ENCODE data around the gene MPPE1. TPM values are rescaled to one million over a fixed set of nuclear protein-coding genes. Genes with fewer than 3 reads are reported as not detected.

Gene MPPE1
- total and polyA plus RNA-seq, 9 donors, result 19.9 to 38.0 (median 25.5) TPM

- Histone ChIP-seq H3K9me3 (no peaks in the 10 kb centered on the region), H3K36me3 (no peaks in the 10 kb centered on the region), H3K27ac (no peak overlapping the region), H3K4me3 (no peak overlapping the region), H3K4me1 (ENCODE audit: insufficient read depth) (no peaks in the 10 kb centered on the region), H3K27me3 (no peaks in the 10 kb centered on the region)
- intact Hi-C loops (cut with DNase I), result no loop called here
- WGBS, 3 donors, result 60 to 75% (median 74%) methylated on average over 13 of the region's 13 CpGs
- DNase-seq, result no peak
- no peak for TF ChIP-seq POLR2A (IDR thresholded peaks at IDR 0.05)
- no peak for TF ChIP-seq EP300 (IDR thresholded peaks at IDR 0.05)
- TF ChIP-seq, protein P1, sequence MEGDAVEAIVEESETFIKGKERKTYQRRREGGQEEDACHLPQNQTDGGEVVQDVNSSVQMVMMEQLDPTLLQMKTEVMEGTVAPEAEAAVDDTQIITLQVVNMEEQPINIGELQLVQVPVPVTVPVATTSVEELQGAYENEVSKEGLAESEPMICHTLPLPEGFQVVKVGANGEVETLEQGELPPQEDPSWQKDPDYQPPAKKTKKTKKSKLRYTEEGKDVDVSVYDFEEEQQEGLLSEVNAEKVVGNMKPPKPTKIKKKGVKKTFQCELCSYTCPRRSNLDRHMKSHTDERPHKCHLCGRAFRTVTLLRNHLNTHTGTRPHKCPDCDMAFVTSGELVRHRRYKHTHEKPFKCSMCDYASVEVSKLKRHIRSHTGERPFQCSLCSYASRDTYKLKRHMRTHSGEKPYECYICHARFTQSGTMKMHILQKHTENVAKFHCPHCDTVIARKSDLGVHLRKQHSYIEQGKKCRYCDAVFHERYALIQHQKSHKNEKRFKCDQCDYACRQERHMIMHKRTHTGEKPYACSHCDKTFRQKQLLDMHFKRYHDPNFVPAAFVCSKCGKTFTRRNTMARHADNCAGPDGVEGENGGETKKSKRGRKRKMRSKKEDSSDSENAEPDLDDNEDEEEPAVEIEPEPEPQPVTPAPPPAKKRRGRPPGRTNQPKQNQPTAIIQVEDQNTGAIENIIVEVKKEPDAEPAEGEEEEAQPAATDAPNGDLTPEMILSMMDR (IDR thresholded peaks at IDR 0.05), result no peak
Measured at GRCh38 chr18:11872479-11873136, 35.5 kb downstream of the MPPE1 start.

DNA sequence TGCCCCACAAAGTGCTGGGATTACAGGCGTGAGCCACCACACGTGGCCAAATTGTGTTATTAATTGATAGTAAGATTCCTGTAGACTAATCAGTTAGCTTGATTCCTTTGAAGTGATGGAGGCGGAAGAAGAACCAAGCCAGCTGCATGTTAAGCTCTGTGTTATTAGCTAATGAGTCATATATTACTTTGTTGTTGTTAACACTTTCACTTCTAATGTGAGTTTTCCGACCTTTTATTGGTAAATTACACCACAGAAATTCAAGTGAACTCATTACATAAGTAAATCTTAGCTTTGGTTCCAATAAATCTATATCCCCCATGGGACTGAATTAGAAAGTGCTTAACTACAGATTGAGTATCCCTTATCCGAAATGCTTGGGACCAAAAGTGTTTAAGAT lies 36.6 kb downstream of the MPPE1 start:
- no peak for DNase-seq
- Histone ChIP-seq H3K27me3 (no peaks in the 10 kb centered on the region), H3K27ac (no peak overlapping the region), H3K4me1 (ENCODE audit: insufficient read depth) (no peaks in the 10 kb centered on the region), H3K36me3 (no peaks in the 10 kb centered on the region), H3K9me3 (no peaks in the 10 kb centered on the region), H3K4me3 (no peak overlapping the region)
- WGBS, 3 donors, result 42 to 60% (median 46%) methylated on average over 5 of the region's 5 CpGs
- TF ChIP-seq, protein P1 (IDR thresholded peaks at IDR 0.05), result no peak
- no peak for TF ChIP-seq EP300 (IDR thresholded peaks at IDR 0.05)
- intact Hi-C loops (cut with DNase I), result no loop called here

DNA sequence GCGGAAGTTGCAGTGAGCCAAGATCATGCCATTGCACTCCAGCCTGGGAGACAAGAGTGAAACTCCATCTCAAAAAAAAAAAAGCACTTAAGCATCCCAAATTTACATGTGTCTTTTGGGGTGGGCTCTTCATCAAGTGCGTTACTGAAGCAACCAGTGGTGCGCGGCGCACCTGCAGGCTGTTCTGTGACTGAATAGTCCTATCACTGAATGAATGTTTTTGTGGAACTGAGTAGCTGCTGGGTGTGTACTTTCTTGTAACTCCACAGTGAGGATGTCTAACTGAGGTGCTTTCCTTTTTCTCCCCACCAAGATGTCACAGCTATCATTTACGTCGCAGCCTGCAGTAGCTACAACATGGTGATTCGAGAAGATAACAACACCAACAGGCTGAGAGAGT lies 39.9 kb downstream of the MPPE1 start:
- TF ChIP-seq EP300 (IDR thresholded peaks at IDR 0.05), result no peak
- TF ChIP-seq, protein P1 (IDR thresholded peaks at IDR 0.05), result no peak
- no peaks in the 10 kb centered on the region for H3K36me3 ChIP-seq
- intact Hi-C loops (cut with DNase I), result no loop called here
- 94 to 96% (median 94%) methylated on average over 8 of the region's 8 CpGs for WGBS, 3 donors
- H3K4me3 ChIP-seq, result no peak overlapping the region
- H3K9me3 ChIP-seq, result no peaks in the 10 kb centered on the region
- no peaks in the 10 kb centered on the region for H3K27me3 ChIP-seq
- H3K27ac ChIP-seq, result no peak overlapping the region
- H3K4me1 ChIP-seq (ENCODE audit: insufficient read depth), result no peaks in the 10 kb centered on the region
- DNase-seq, result no peak

DNA sequence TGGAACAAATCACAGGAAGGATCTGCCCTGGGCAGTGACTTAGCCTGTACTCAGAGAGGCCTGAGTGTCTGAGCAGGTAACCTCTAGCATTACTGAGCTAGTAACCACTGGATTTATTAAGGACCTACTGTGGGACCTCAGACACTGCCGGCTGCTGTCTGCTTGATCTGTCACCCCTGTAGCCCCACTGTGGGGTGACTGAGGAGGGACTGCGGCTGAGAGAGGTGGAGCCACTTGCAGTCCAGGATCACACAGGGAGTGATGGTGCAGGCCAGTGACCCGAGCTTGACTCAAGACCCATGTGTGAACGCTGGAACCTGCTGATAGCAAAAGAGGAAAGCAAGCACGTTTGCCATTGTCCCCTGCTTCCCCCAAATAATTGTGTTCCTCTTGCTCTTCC lies 41.4 kb downstream of the MPPE1 start:
- H3K27ac ChIP-seq, result no peak overlapping the region
- TF ChIP-seq EP300 (IDR thresholded peaks at IDR 0.05), result no peak
- TF ChIP-seq, protein P1 (IDR thresholded peaks at IDR 0.05), result no peak
- TF ChIP-seq POLR2A (IDR thresholded peaks at IDR 0.05), result no peak
- 67 to 72% (median 71%) methylated on average over 5 of the region's 5 CpGs for WGBS, 3 donors
- DNase-seq, result no peak
- no peaks in the 10 kb centered on the region for H3K36me3 ChIP-seq
- H3K4me3 ChIP-seq, result no peak overlapping the region
- no peaks in the 10 kb centered on the region for H3K4me1 ChIP-seq (ENCODE audit: insufficient read depth)
- no peaks in the 10 kb centered on the region for H3K27me3 ChIP-seq
- intact Hi-C loops (cut with DNase I), result no loop called here
- no peaks in the 10 kb centered on the region for H3K9me3 ChIP-seq
